Pancreas (tissue), 10 donors: ENCODE results near the gene CLOCK. TPM values are rescaled to one million over a fixed set of nuclear protein-coding genes. Genes with fewer than 3 reads are reported as not detected.
A peak's percentile ranks its signal among the peaks of the same experiment; 100 is the strongest.

ENCODE experiments used
- ATAC-seq, 4 donors: fragments of 200-7000 bp; cut with Tn5 transposase; one replicate each; pipeline versions ENCODE4 v1.8.0 to v1.9.1; 2020; ENCODE audit warnings: mild to moderate bottlenecking in 4 of 4, moderate library complexity in 4 of 4
- DNase-seq, 6 donors: peaks; one replicate each; pipeline ENCODE4 v3.0.0-alpha.2; 2020
- FAIRE-seq: peaks from 2 replicates; lab custom pipeline; 2012; peaks lifted over from hg19 to GRCh38; lab: Jason Lieb, UNC
- H3K27ac ChIP-seq, 4 donors: fragments of 200-600 bp; sonication (generic); 1 replicate in 3 of 4; 2 replicates in 1 of 4; pipeline versions ENCODE4 v1.5.0 to v1.8.0; 2020
- H3K27me3 ChIP-seq, 4 donors: fragments of 200-600 bp; one replicate each; pipeline ENCODE4 v1.8.0; 2021
- H3K36me3 ChIP-seq, 3 donors: fragments of 200-600 bp; sonication (generic) in 1 of 3; one replicate each; pipeline versions ENCODE4 v1.5.0 to v1.8.0; 2020 to 2021
- H3K4me1 ChIP-seq, 3 donors: fragments of 200-600 bp; one replicate each; pipeline ENCODE4 v1.8.0; 2021
- H3K4me3 ChIP-seq, 4 donors: fragments of 200-600 bp; sonication (generic) in 2 of 4; one replicate each; pipeline versions ENCODE4 v1.5.0 to v1.8.0; 2020 to 2021
- H3K9me3 ChIP-seq, 4 donors: fragments of 200-600 bp; one replicate each; pipeline ENCODE4 v1.8.0; 2021
- CTCF ChIP-seq, 4 donors: fragments of 200-600 bp; sonication (generic) in 3 of 4; IDR thresholded peaks; one replicate each; pipeline versions ENCODE4 v1.5.0 to v1.8.0; 2021; ENCODE audit warnings: antibody characterized with exemption in 4 of 4
- WGBS, 2 donors: extraction: QIAGEN DNeasy Blood & Tissue Kit; methylation state at CpG; one replicate each; pipeline ENCODE4 v1.1.7; 2013; 5-methylcytosine and 5-hydroxymethylcytosine counted together
- intact Hi-C, 3 donors: fragments of 100-400 bp; cut with DNase I; formaldehyde crosslinking; loops; one replicate each; pipeline versions ENCODE4 v1.11.1 to v1.14.2; 2022
- polyA plus RNA-seq, 2 donors: library from polyadenylated mRNA; stranded (reverse); fragments of 200-250 nt; gene quantifications; one replicate each; pipeline ENCODE4 v1.2.3, GENCODE V29; 2013
- total RNA-seq, 6 donors: library from RNA; stranded (reverse); fragmentation: NEBNext Ultra II Directional in 4 of 6; extraction: Animal tissue kit (Norgen Biotek cat#: 25700) in 4 of 6; gene quantifications; one replicate each; pipeline versions ENCODE4 v1.2.1 to v1.2.4, GENCODE V29; 2021 to 2023
- donor health status: healthy with polysubstance abuse.
- donor health status: DM: no; HTN: no; CAD: no; lungs with moderate emphysema.
- donor health status: DM: no; HTN: no; CAD: no.
- donor health status: control.
- donor health status: control.
- donor health status: Bipolar disorder and iron deficiency.
- donor health status: DM: yes; HTN: yes; CAD: no.
- donor health status: DM: no; HTN: no; CAD: no.
- donor health status: DM: no; HTN: no; CAD: no.
- donor health status: DM: yes; HTN: yes; CAD: no.

The CLOCK gene
- total and polyA plus RNA-seq, 8 donors: 2.9 to 14.1 (median 10.8) TPM

GRCh38 chr4:55444827-55445226, 101.9 kb downstream of the CLOCK start:
- ATAC-seq: peak; percentile 61 to 88 (median 73)
- Histone ChIP-seq H3K27me3 (no peaks in the 10 kb centered on the region), H3K9me3 (no peaks in the 10 kb centered on the region), H3K4me3 (no peak overlapping the region), H3K27ac (no peak overlapping the region), H3K36me3 (peaks cover 0 to 18% (median 6%) of the 10 kb centered on the region in 3 donors), H3K4me1 (no peaks in the 10 kb centered on the region)
- TF ChIP-seq CTCF (IDR thresholded peaks at IDR 0.05): peak in 1 of 4 donors; percentile 8
- peak in 1 of 6 donors; percentile 24 for DNase-seq
- WGBS, 2 donors: 7 to 18% methylated on average over 2 of the region's 2 CpGs
- FAIRE-seq: no peak
- intact Hi-C loops: no loop called here

- 86 to 89% methylated on average over 1 of the region's 1 CpG for WGBS, 2 donors
- intact Hi-C loops: no loop called here
- DNase-seq (no peak), ATAC-seq (no peak), FAIRE-seq (no peak)
- Histone ChIP-seq H3K9me3 (no peaks in the 10 kb centered on the region), H3K4me1 (peaks cover 10 to 14% (median 13%) of the 10 kb centered on the region in 3 donors), H3K4me3 (no peak overlapping the region), H3K27ac (no peak overlapping the region), H3K27me3 (no peaks in the 10 kb centered on the region), H3K36me3 (peaks cover 0 to 10% (median 5%) of the 10 kb centered on the region in 3 donors)
- no peak for TF ChIP-seq CTCF (IDR thresholded peaks at IDR 0.05)
These were observed 104.2 kb downstream of the CLOCK start for GRCh38 chr4:55442541-55442940.

GRCh38 chr4:55440786-55441185, 105.9 kb downstream of the CLOCK start:
- 96 to 99% methylated on average over 2 of the region's 2 CpGs for WGBS, 2 donors
- Histone ChIP-seq H3K27me3 (no peaks in the 10 kb centered on the region), H3K27ac (no peak overlapping the region), H3K9me3 (no peaks in the 10 kb centered on the region), H3K4me1 (peaks cover 15 to 22% (median 18%) of the 10 kb centered on the region in 3 donors), H3K36me3 (peaks cover 0 to 10% (median 5%) of the 10 kb centered on the region in 3 donors), H3K4me3 (no peak overlapping the region)
- DNase-seq (no peak), ATAC-seq (no peak), FAIRE-seq (no peak)
- no peak for TF ChIP-seq CTCF (IDR thresholded peaks at IDR 0.05)
- intact Hi-C loops: no loop called here

- peak overlapping the region in 2 of 4 donors; percentile 77 to 81 for H3K27ac ChIP-seq
- H3K36me3 ChIP-seq: peaks cover 0 to 17% (median 3%) of the 10 kb centered on the region in 3 donors
- H3K4me3 ChIP-seq: no peak overlapping the region
- FAIRE-seq: no peak
- H3K27me3 ChIP-seq: no peaks in the 10 kb centered on the region
- TF ChIP-seq CTCF (IDR thresholded peaks at IDR 0.05): no peak
- no peaks in the 10 kb centered on the region for H3K9me3 ChIP-seq
- intact Hi-C loops: no loop called here
- H3K4me1 ChIP-seq: peaks cover 15 to 22% (median 18%) of the 10 kb centered on the region in 3 donors
- no peak for ATAC-seq
- no peak for DNase-seq
These were observed 107.7 kb downstream of the CLOCK start for GRCh38 chr4:55439023-55439422.

- intact Hi-C loops: no loop called here
- H3K27ac ChIP-seq: peak overlapping the region; percentile 51 to 81 (median 72)
- peaks cover 0 to 22% (median 0%) of the 10 kb centered on the region in 3 donors for H3K36me3 ChIP-seq
- TF ChIP-seq CTCF (IDR thresholded peaks at IDR 0.05): no peak
- H3K4me3 ChIP-seq: no peak overlapping the region
- peaks cover 15 to 22% (median 18%) of the 10 kb centered on the region in 3 donors for H3K4me1 ChIP-seq
- no peaks in the 10 kb centered on the region for H3K9me3 ChIP-seq
- ATAC-seq: peak; percentile 75 to 84 (median 78)
- WGBS, 2 donors: 29 to 46% methylated on average over 2 of the region's 2 CpGs
- no peak for FAIRE-seq
- H3K27me3 ChIP-seq: no peaks in the 10 kb centered on the region
- DNase-seq: peak in 2 of 6 donors; percentile 41 to 42
These were observed 108.4 kb downstream of the CLOCK start for GRCh38 chr4:55438314-55438713.
